H9 (cell line): ENCODE results near the gene RGS14. TPM values are rescaled to one million over a fixed set of nuclear protein-coding genes. Genes with fewer than 3 reads are reported as not detected.

Experiments used
- DNase-seq: peaks from one replicate; pipeline ENCODE4 v3.0.0-alpha.2; 2017
- H2AFZ ChIP-seq: one replicate; pipeline ENCODE4 v1.6.1; 2013; ENCODE audit warnings: mild to moderate bottlenecking, low read length, control low read depth, moderate library complexity
- H2AK5ac ChIP-seq: 2 replicates; pipeline ENCODE4 v1.6.1; 2013; ENCODE audit warnings: low read length, control low read depth, mixed read lengths; ENCODE audit not compliant: insufficient read length
- H2BK120ac ChIP-seq: one replicate; pipeline ENCODE4 v1.6.1; 2013; ENCODE audit warnings: low read depth, mild to moderate bottlenecking, low read length, control low read depth, inconsistent platforms; ENCODE audit not compliant: poor library complexity, severe bottlenecking
- H2BK12ac ChIP-seq: 2 replicates; pipeline ENCODE4 v1.6.1; 2013; ENCODE audit warnings: low read length, control low read depth, mixed read lengths, low read depth; ENCODE audit not compliant: insufficient read length
- H2BK15ac ChIP-seq: 2 replicates; pipeline ENCODE4 v1.6.1; 2013; ENCODE audit warnings: low read depth, low read length, control low read depth
- H2BK20ac ChIP-seq: one replicate; pipeline ENCODE4 v1.6.1; 2013; ENCODE audit warnings: low read depth, mild to moderate bottlenecking, low read length, control low read depth, inconsistent platforms; ENCODE audit not compliant: poor library complexity, severe bottlenecking
- H2BK5ac ChIP-seq: 2 replicates; pipeline ENCODE4 v1.6.1; 2013; ENCODE audit warnings: low read length, control low read depth, mixed read lengths; ENCODE audit not compliant: insufficient read length
- H3K14ac ChIP-seq: 2 replicates; pipeline ENCODE4 v1.6.1; 2013; ENCODE audit warnings: low read length, control low read depth; ENCODE audit not compliant: insufficient read depth
- H3K18ac ChIP-seq: 2 replicates; pipeline ENCODE4 v1.6.1; 2013; ENCODE audit warnings: low read depth, mild to moderate bottlenecking, mixed read lengths, low read length, control low read depth; ENCODE audit not compliant: insufficient read length
- H3K23ac ChIP-seq: 2 replicates; pipeline ENCODE4 v1.6.1; 2013; ENCODE audit warnings: low read length, control low read depth, mixed read lengths, low read depth; ENCODE audit not compliant: insufficient read length
- H3K23me2 ChIP-seq: 2 replicates; pipeline ENCODE4 v1.6.1; 2013; ENCODE audit warnings: low read depth, mild to moderate bottlenecking, mixed read lengths, low read length, control low read depth; ENCODE audit not compliant: insufficient read length, poor library complexity, severe bottlenecking
- H3K27ac ChIP-seq: 2 replicates; pipeline ENCODE4 v1.5.1; 2013; ENCODE audit warnings: low read length, control low read depth, mixed read lengths, low read depth; ENCODE audit not compliant: insufficient read length
- H3K27me3 ChIP-seq: 2 replicates; pipeline ENCODE4 v1.6.1; 2013; ENCODE audit warnings: low read length, control low read depth, inconsistent platforms; ENCODE audit not compliant: insufficient read depth
- H3K4ac ChIP-seq: 2 replicates; pipeline ENCODE4 v1.6.1; 2013; ENCODE audit warnings: low read depth, mild to moderate bottlenecking, control low read depth, inconsistent platforms, low read length, moderate library complexity
- H3K4me1 ChIP-seq: 2 replicates; pipeline ENCODE4 v1.6.1; 2013; ENCODE audit warnings: low read length, control low read depth, inconsistent platforms; ENCODE audit not compliant: insufficient read depth
- H3K4me2 ChIP-seq: 2 replicates; pipeline ENCODE4 v1.6.1; 2013; ENCODE audit warnings: low read length, control low read depth, mixed read lengths; ENCODE audit not compliant: insufficient read length, insufficient read depth
- H3K56ac ChIP-seq: 2 replicates; pipeline ENCODE4 v1.6.1; 2013; ENCODE audit warnings: low read depth, mild to moderate bottlenecking, mixed read lengths, low read length, control low read depth; ENCODE audit not compliant: insufficient read length
- H3K79me1 ChIP-seq: 2 replicates; pipeline ENCODE4 v1.6.1; 2013; ENCODE audit warnings: low read depth, mild to moderate bottlenecking, moderate library complexity, low read length, control low read depth, inconsistent platforms; ENCODE audit not compliant: insufficient read depth, poor library complexity, severe bottlenecking
- H3K79me2 ChIP-seq: 2 replicates; pipeline ENCODE4 v1.6.1; 2013; ENCODE audit warnings: low read length, control low read depth, inconsistent platforms; ENCODE audit not compliant: insufficient read depth
- H3K9ac ChIP-seq: 2 replicates; pipeline ENCODE4 v1.6.1; 2013; ENCODE audit warnings: low read length, control low read depth, mixed read lengths; ENCODE audit not compliant: insufficient read length; ENCODE audit errors: extremely low read depth
- H3K9me3 ChIP-seq: one replicate; pipeline ENCODE4 v1.6.1; 2013; ENCODE audit warnings: low read depth, low read length, inconsistent platforms; ENCODE audit not compliant: control insufficient read depth
- H3T11ph ChIP-seq: one replicate; pipeline ENCODE4 v1.6.1; 2013; ENCODE audit warnings: mild to moderate bottlenecking, low read length, control low read depth, inconsistent platforms
- H4K20me1 ChIP-seq: one replicate; pipeline ENCODE4 v1.6.1; 2013; ENCODE audit not compliant: control insufficient read depth, insufficient read length, insufficient read depth
- H4K5ac ChIP-seq: 2 replicates; pipeline ENCODE4 v1.6.1; 2013; ENCODE audit warnings: low read depth, mild to moderate bottlenecking, mixed read lengths, low read length, control low read depth; ENCODE audit not compliant: insufficient read length
- H4K8ac ChIP-seq: replicated peaks from 2 replicates; pipeline ENCODE4 v1.6.1; 2013; ENCODE audit warnings: low read length, control low read depth, mixed read lengths, low read depth; ENCODE audit not compliant: insufficient read length
- H4K91ac ChIP-seq: 2 replicates; pipeline ENCODE4 v1.6.1; 2013; ENCODE audit warnings: low read depth, mild to moderate bottlenecking, moderate library complexity, mixed read lengths, low read length, control low read depth; ENCODE audit not compliant: insufficient read length
- H3K27ac Mint-ChIP-seq, 3 experiments: 2 replicates in 2 of 3; 3 replicates in 1 of 3; pipeline ENCODE4 v1.8.0; 2020 to 2021; ENCODE audit warnings: mixed read lengths in 3 of 3, mild to moderate bottlenecking in 1 of 3, moderate library complexity in 1 of 3
- H3K27me3 Mint-ChIP-seq: 2 replicates; pipeline ENCODE4 v1.8.0; 2021; ENCODE audit warnings: low read depth, mild to moderate bottlenecking, moderate library complexity, mixed read lengths
- H3K36me3 Mint-ChIP-seq, 3 experiments: 2 replicates in 2 of 3; 3 replicates in 1 of 3; pipeline ENCODE4 v1.8.0; 2020 to 2021; ENCODE audit warnings: low read depth in 3 of 3, mixed read lengths in 3 of 3; ENCODE audit not compliant: insufficient read depth in 1 of 3
- H3K4me1 Mint-ChIP-seq, 2 experiments: 2 replicates each; pipeline ENCODE4 v1.8.0; 2020; ENCODE audit warnings: mixed read lengths in 2 of 2
- H3K4me3 Mint-ChIP-seq, 2 experiments: 2 replicates in 1 of 2; 3 replicates in 1 of 2; pipeline ENCODE4 v1.8.0; 2020 to 2021; ENCODE audit warnings: mild to moderate bottlenecking in 2 of 2, mixed read lengths in 2 of 2, moderate library complexity in 1 of 2
- H3K9me3 Mint-ChIP-seq, 2 experiments: 2 replicates in 1 of 2; 3 replicates in 1 of 2; pipeline ENCODE4 v1.8.0; 2020; ENCODE audit warnings: mild to moderate bottlenecking in 2 of 2, mixed read lengths in 2 of 2, moderate library complexity in 1 of 2
- CTCF ChIP-seq: fragments of 200-600 bp; sonication (generic); conservative IDR thresholded peaks from 3 replicates; pipeline ENCODE4 v1.8.0; 2021; ENCODE audit warnings: antibody characterized with exemption, mild to moderate bottlenecking
- WGBS: extraction: QIAGEN DNeasy Blood & Tissue Kit; methylation state at CpG from one replicate; pipeline ENCODE4 v1.1.7; 2013; ENCODE audit warnings: missing lambda C conversion rate, low lambda C conversion rate, mixed read lengths; ENCODE audit not compliant: insufficient read length; ENCODE audit errors: extremely low coverage; 5-methylcytosine and 5-hydroxymethylcytosine counted together
- total RNA-seq: library from RNA; stranded (reverse); gene quantifications from 2 replicates; pipeline ENCODE4 v1.2.1, GENCODE V29; 2021

The RGS14 gene
- total RNA-seq, 1 experiment from 2014 or later, result 12.3 TPM

DNA sequence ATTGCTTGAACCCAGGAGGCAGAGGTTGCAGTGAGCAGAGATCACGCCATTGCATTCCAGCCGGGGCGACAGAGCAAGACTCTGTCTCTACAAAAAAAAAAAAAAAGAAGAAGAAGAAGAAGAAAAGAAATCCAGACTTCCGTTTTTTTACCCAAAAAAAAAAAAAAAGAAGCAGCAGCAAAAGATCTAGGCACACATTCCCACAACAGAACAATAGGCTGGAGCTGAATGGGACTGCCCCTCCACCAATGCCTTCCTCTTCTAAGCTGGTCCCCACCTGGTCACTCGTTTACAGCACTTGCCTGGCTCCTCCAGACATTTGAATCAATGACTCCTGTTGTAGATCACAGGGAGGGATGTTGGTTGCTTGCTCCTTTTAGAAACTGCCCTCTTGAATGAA lies 4.6 kb upstream of the RGS14 start:
- H3K36me3 Mint-ChIP-seq, result peaks cover 2 to 13% (median 12%) of the 10 kb centered on the region in 3 experiments; a peak in 5 of 7 replicates
- Histone ChIP-seq H3K79me2 (peaks cover 13% of the 10 kb centered on the region), H4K20me1 (no peaks in the 10 kb centered on the region), H3K9me3 (no peaks in the 10 kb centered on the region), H3K18ac (no peak overlapping the region), H3K56ac (no peak overlapping the region), H2AFZ (no peak overlapping the region), H2BK5ac (no peak overlapping the region), H3K27ac (no peak overlapping the region), H3T11ph (no peak overlapping the region), H2BK20ac (no peak overlapping the region), H3K4me1 (peaks cover 3% of the 10 kb centered on the region; the same call in 1 of the 2 replicates), H2AK5ac (no peak overlapping the region), H3K23ac (no peak overlapping the region), H2BK12ac (no peak overlapping the region), H3K14ac (no peak overlapping the region), H2BK15ac (no peak overlapping the region), H3K23me2 (peaks cover 7% of the 10 kb centered on the region), H3K4me2 (no peak overlapping the region), H3K27me3 (no peaks in the 10 kb centered on the region), H3K4ac (no peak overlapping the region), H4K8ac (no peak overlapping the region), H4K5ac (no peak overlapping the region), H3K9ac (no peak overlapping the region), H3K79me1 (peaks cover 4% of the 10 kb centered on the region), H4K91ac (no peak overlapping the region), H2BK120ac (no peak overlapping the region)
- H3K4me3 Mint-ChIP-seq, result peak overlapping the region; percentile 30 to 51; a peak in 2 of 5 replicates
- H3K27ac Mint-ChIP-seq, result no peak overlapping the region
- no CpG with 5 or more reads among the region's 5 CpGs for WGBS
- peaks cover 3 to 4% of the 10 kb centered on the region in 2 experiments; a peak in 4 of 5 replicates for H3K9me3 Mint-ChIP-seq
- peaks cover 41% of the 10 kb centered on the region for H3K27me3 Mint-ChIP-seq
- TF ChIP-seq CTCF, result no peak
- H3K4me1 Mint-ChIP-seq, result peaks cover 20 to 25% of the 10 kb centered on the region in 2 experiments
- DNase-seq, result no peak
